Activated CD8-positive, alpha-beta T cell treated with anti-CD3 and anti-CD28 coated beads for 36 hours (primary cell): ENCODE data around the gene SLC25A11. TPM values are rescaled to one million over a fixed set of nuclear protein-coding genes. Genes with fewer than 3 reads are reported as not detected.

Experiments used
- ATAC-seq: fragments of 200-7000 bp; cut with Tn5 transposase; one replicate; pipeline ENCODE4 v1.10.0; 2021; ENCODE audit warnings: mild to moderate bottlenecking, moderate library complexity
- CTCF ChIA-PET: fragments of 350-600 bp; sonication (Branson Sonifier 250); formaldehyde crosslinking; loops from one replicate; lab custom pipeline; 2021; ENCODE audit warnings: antibody characterized with exemption; lab: Charles Lee
- POLR2A ChIA-PET: fragments of 350-600 bp; sonication (Branson Sonifier 250); formaldehyde crosslinking; loops from one replicate; lab custom pipeline; 2021; ENCODE audit warnings: antibody characterized with exemption; lab: Charles Lee
- DNase-seq: peaks from one replicate; pipeline ENCODE4 v3.0.0-alpha.2; 2020
- H3K27ac Mint-ChIP-seq: one replicate; pipeline ENCODE4 v1.8.0; 2021; ENCODE audit warnings: mild to moderate bottlenecking, mixed read lengths
- H3K27me3 Mint-ChIP-seq: one replicate; pipeline ENCODE4 v1.8.0; 2021; ENCODE audit warnings: mixed read lengths
- H3K36me3 Mint-ChIP-seq: one replicate; pipeline ENCODE4 v1.8.0; 2021; ENCODE audit warnings: low read depth, mixed read lengths
- H3K4me1 Mint-ChIP-seq: one replicate; pipeline ENCODE4 v1.8.0; 2021; ENCODE audit warnings: low read depth, mixed read lengths
- H3K4me3 Mint-ChIP-seq: one replicate; pipeline ENCODE4 v1.8.0; 2021; ENCODE audit warnings: mild to moderate bottlenecking, moderate library complexity, mixed read lengths
- H3K9me3 Mint-ChIP-seq: one replicate; pipeline ENCODE4 v1.8.0; 2021; ENCODE audit warnings: mixed read lengths
- intact Hi-C: fragments of 100-400 bp; cut with micrococcal nuclease; formaldehyde crosslinking; loops from one replicate; pipeline ENCODE4 v1.10.0; 2022
- total RNA-seq, 2 experiments: library from RNA; stranded (reverse); gene quantifications; one replicate each; pipeline ENCODE4 v1.2.3, GENCODE V29; 2021
- TF ChIP-seq, protein P1 (sequence below): fragments of 200-600 bp; IDR thresholded peaks from one replicate; pipeline ENCODE4 v1.8.0; 2022; ENCODE audit warnings: antibody characterized with exemption, mild to moderate bottlenecking

Gene SLC25A11
- total RNA-seq, 2 experiments from 2014 or later: 80.8 to 87.0 TPM

- Mint-ChIP-seq H3K27me3 (no peaks in the 10 kb centered on the region), H3K4me1 (peaks cover 12% of the 10 kb centered on the region), H3K36me3 (peaks cover 19% of the 10 kb centered on the region), H3K27ac (no peak overlapping the region), H3K4me3 (no peak overlapping the region), H3K9me3 (no peaks in the 10 kb centered on the region)
- no peak for ATAC-seq
- intact Hi-C loops: no loop called here
- ChIA-PET POLR2A (interaction anchor here (0.7 kb wide), 1 partner anchor 193 kb away, joined by 4 read pairs; the partner anchor contains the start of gene PELP1), CTCF (interaction anchor here (1.3 to 1.5 kb wide), 2 partner anchors 12 to 108 kb away, joined by 3 to 4 read pairs; no protein-coding TSS in a partner anchor)
- TF ChIP-seq, protein P1, sequence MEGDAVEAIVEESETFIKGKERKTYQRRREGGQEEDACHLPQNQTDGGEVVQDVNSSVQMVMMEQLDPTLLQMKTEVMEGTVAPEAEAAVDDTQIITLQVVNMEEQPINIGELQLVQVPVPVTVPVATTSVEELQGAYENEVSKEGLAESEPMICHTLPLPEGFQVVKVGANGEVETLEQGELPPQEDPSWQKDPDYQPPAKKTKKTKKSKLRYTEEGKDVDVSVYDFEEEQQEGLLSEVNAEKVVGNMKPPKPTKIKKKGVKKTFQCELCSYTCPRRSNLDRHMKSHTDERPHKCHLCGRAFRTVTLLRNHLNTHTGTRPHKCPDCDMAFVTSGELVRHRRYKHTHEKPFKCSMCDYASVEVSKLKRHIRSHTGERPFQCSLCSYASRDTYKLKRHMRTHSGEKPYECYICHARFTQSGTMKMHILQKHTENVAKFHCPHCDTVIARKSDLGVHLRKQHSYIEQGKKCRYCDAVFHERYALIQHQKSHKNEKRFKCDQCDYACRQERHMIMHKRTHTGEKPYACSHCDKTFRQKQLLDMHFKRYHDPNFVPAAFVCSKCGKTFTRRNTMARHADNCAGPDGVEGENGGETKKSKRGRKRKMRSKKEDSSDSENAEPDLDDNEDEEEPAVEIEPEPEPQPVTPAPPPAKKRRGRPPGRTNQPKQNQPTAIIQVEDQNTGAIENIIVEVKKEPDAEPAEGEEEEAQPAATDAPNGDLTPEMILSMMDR: no peak
- no peak for DNase-seq
Measured at GRCh38 chr17:4897198-4897687, 42.6 kb downstream of the SLC25A11 start.

DNA sequence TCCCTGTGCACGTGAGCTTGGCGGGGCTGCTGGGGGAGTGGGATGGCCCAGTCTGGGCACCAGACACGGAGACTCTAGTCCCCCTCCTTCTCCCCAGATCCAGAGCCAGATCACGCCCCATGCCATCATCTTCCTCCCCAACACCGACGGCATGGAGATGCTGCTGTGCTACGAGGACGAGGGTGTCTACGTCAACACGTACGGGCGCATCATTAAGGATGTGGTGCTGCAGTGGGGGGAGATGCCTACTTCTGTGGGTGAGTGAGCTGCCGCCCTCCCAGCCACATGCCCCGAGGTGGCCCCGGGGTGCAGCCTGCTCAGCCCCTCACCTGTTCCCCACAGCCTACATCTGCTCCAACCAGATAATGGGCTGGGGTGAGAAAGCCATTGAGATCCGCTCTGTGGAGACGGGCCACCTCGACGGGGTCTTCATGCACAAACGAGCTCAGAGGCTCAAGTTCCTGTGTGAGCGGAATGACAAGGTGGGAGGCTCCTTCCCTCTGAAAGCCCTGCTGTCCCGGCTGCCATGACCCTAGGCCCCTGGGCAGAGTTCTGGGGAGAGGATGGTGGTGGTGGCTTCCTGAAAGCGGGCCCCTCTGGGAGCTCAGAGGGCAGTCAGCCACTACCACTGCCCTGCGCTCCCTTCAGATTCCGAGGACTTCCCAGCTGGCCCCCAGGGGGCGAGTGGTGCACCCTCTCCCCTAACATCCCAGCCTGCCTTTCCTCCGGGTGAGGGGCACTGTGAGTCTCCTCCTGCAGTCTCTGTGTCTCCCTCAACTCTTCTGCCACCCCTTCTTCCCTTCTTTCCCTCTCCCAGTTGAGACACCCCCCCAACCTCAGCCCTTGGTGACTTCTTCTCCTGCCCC is 43.3 kb downstream of the SLC25A11 start:
- H3K36me3 Mint-ChIP-seq: peaks cover 17% of the 10 kb centered on the region
- POLR2A ChIA-PET: interaction anchor here (0.5 to 0.7 kb wide), 2 partner anchors 193 to 238 kb away, joined by 3 to 4 read pairs; partner anchors contain the start of gene PELP1
- intact Hi-C loops: no loop called here
- peaks cover 8% of the 10 kb centered on the region for H3K4me1 Mint-ChIP-seq
- DNase-seq (no peak), ATAC-seq (no peak)
- H3K4me3 Mint-ChIP-seq: no peak overlapping the region
- H3K27me3 Mint-ChIP-seq: no peaks in the 10 kb centered on the region
- H3K27ac Mint-ChIP-seq: no peak overlapping the region
- H3K9me3 Mint-ChIP-seq: no peaks in the 10 kb centered on the region
- TF ChIP-seq, protein P1: no peak
- CTCF ChIA-PET: interaction anchor here (1.3 to 1.5 kb wide), 2 partner anchors 12 to 107 kb away, joined by 3 to 4 read pairs; no protein-coding TSS in a partner anchor

GRCh38 chr17:4895657-4896331 is 44.1 kb downstream of the SLC25A11 start:
- ChIA-PET CTCF (interaction anchor here (1.5 kb wide), 1 partner anchor 13 kb away, joined by 3 read pairs; no protein-coding TSS in a partner anchor), POLR2A (interaction anchor here (0.5 to 1.1 kb wide), 2 partner anchors 109 to 237 kb away, joined by 3 read pairs; no protein-coding TSS in a partner anchor)
- H3K36me3 Mint-ChIP-seq: peaks cover 12% of the 10 kb centered on the region
- H3K9me3 Mint-ChIP-seq: no peaks in the 10 kb centered on the region
- H3K4me1 Mint-ChIP-seq: peaks cover 7% of the 10 kb centered on the region
- TF ChIP-seq, protein P1: no peak
- no peak overlapping the region for H3K4me3 Mint-ChIP-seq
- H3K27me3 Mint-ChIP-seq: no peaks in the 10 kb centered on the region
- no peak for ATAC-seq
- no peak overlapping the region for H3K27ac Mint-ChIP-seq
- intact Hi-C loops: no loop called here
- no peak for DNase-seq

GRCh38 chr17:4895121-4895520 is 44.7 kb downstream of the SLC25A11 start:
- no peaks in the 10 kb centered on the region for H3K27me3 Mint-ChIP-seq
- H3K27ac Mint-ChIP-seq: no peak overlapping the region
- DNase-seq (no peak), ATAC-seq (no peak)
- peaks cover 12% of the 10 kb centered on the region for H3K36me3 Mint-ChIP-seq
- ChIA-PET CTCF (interaction anchor here (0.7 kb wide), 1 partner anchor 105 kb away, joined by 3 read pairs; no protein-coding TSS in a partner anchor), POLR2A (interaction anchor here (1.1 kb wide), 1 partner anchor 108 kb away, joined by 3 read pairs; no protein-coding TSS in a partner anchor)
- no peak overlapping the region for H3K4me3 Mint-ChIP-seq
- peaks cover 4% of the 10 kb centered on the region for H3K4me1 Mint-ChIP-seq
- TF ChIP-seq, protein P1: no peak
- intact Hi-C loops: no loop called here
- no peaks in the 10 kb centered on the region for H3K9me3 Mint-ChIP-seq
